Forelimb muscle (tissue), 1 donor: ENCODE measurements around the gene PDS5A. TPM values are rescaled to one million over a fixed set of nuclear protein-coding genes. Genes with fewer than 3 reads are reported as not detected.
"Not testable (repeated sequence)": the region's sequence is repeated elsewhere in the genome, so short reads cannot be mapped to it uniquely, and the experiment has no call there.

ENCODE experiments used
- DNase-seq: peaks from one replicate; pipeline ENCODE4 v3.0.0-alpha.2; 2013; ENCODE audit warnings: low read depth
- polyA plus RNA-seq: library from polyadenylated mRNA; unstranded; fragments of 120-200 nt; gene quantifications from one replicate; pipeline ENCODE4 v1.2.1, GENCODE V29; 2013; ENCODE audit not compliant: insufficient read length

The PDS5A gene
- polyA plus RNA-seq, 1 donor: 29.6 TPM

DNA sequence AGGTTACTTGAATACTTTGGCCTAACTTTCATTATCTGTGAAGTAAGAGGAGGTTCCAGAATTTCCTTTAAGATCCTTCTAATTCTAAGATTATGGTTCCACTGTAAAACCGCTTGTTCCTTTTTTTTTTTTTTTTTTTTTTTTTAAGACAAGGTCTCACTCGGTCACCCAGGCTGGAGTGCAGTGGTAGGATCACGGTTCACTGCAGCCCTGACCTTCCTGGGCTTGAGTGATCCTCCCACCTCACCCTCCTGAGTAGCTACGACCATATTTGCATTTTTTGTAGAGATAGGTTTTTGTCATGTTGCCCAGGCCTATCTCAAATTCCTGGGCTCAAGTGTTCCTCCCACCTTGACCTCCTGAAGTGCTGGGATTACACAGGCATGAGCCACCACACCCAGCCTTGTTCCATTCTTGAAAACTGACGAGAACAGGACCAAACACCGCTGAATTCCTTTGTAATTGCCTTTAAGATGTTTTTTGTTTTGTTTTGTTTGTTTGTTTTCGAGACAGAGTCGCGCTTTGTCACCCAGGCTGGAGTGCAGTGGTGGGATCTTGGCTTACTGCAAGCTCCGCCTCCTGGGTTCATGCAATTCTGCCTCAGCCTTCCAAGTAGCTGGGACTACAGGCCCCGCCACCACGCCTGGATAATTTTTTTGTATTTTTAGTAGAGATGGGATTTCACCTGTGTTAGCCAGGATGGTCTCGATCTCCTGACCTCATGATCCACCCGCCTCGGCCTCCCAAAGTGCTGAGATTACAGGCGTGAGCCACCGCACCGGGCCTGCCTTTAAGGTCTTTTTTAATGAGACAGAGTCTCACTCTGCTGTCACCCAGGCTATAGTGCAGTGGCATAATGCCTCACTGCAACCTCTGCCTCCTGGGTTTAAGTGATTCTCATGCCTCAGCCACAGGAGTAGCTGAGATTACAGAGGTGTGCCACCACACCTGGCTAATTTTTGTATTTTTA, 6.8 kb downstream of the PDS5A start:
- no peak for DNase-seq

DNA sequence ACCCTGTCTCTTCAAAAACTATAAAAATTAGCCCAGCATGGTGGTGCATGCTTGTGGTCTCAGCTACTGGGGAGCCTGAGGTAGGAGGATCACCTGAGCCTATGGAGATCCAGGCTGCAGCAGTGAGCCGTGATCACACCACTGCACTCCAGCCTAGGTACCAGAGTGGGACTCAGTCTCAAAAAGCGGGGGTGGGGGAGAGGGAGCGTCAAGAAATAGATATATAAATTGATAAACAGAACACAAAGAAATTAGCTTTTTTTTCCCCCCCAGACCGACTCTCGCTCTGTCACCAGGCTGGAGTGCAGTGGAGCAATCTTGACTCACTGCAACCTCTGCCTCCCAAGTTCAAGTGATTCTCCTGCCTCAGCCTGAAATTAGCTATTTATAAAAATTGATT, 14.1 kb downstream of the PDS5A start:
- DNase-seq: no peak

DNA sequence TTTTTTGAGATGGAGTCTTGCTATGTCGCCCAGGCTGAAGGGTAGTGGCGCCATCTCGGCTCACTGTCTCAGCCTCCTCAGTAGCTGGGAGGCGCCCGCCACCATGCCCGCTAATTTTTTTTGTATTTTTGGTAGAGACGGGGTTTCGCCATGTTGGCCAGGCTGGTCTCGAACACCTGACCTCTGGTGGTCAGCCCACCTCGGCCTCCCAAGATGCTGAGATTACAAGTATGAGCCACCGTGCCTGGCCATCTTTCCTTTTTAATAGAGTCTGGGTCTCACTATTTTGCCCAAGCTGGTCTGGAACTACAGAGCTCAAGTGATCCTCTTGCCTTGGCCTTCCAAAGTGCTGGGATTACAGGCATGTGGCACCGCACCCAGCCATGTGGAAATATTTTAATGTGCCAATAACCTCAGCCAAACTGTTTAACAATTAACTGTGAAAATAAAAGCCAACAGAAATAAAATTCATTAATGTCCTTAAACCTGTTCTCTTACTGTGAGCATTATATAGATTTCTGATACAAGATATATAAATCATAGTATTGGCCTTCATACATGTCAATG, 16.3 kb downstream of the PDS5A start:
- DNase-seq: no peak

DNA sequence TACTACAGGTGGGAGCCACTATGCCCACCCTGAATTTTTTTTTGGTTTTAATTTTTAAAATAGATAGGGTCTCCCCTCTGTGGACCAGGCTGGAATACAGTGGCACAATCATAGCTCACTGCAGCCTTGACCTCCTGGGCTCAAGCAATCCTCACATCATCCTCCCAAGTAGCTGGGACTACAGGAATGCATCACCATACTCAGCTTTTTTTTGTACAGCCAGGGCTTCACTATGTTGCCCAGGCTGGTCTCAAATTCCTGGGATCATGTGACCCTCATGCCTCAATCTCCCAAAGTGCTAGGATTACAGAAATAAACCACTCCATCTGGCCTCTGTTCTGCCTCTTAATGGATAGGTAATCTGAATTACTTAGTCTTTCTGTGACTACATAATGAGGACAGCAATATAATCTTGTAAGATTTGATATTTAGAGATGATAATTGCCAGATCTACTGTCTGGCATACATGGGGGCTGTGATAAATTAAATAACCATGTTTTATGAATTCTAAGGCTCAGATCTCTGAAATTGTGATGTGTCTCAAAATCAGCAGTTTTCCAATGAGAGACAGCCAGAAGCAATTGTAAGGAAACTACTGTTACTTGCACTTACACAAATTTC, 26.7 kb downstream of the PDS5A start:
- no peak for DNase-seq

DNA sequence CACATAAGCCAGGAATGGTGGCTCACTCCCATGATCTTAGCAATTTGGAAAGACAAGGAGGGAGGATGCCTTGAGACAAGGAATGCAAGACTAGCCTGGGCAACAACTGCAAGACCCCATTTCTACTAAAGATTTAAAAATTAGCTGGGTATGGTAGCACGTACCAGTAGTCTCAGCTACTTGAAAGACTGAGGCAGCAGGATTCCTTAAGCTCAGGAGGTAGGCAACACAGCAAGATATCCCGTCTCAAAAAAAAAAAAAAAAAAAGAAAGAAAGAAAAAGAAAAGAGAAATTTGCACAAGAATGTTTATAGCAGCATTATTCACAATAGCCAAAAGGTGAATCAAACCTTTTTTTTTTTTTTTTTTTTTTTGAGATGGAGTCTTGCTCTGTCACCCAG, 29.7 kb downstream of the PDS5A start:
- DNase-seq: no peak

DNA sequence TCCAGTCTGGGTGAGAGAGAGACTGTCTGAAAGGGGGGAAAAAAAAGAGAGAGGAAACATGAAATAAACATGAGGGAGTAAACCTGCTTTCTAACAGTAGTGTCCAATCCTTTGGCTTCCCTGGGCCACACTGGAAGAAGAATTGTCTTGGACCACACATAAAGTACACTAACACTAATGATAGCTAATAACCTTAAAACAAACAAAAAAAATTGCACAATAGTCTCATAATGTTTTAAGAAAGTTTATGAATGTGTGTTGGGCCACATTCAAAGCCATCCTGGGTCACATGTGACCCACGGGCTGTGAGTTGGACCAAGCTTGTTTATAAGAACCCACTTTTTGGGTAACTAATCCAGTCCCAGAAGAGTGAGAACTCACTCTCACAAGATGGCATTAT, 30.3 kb downstream of the PDS5A start:
- DNase-seq: no peak

DNA sequence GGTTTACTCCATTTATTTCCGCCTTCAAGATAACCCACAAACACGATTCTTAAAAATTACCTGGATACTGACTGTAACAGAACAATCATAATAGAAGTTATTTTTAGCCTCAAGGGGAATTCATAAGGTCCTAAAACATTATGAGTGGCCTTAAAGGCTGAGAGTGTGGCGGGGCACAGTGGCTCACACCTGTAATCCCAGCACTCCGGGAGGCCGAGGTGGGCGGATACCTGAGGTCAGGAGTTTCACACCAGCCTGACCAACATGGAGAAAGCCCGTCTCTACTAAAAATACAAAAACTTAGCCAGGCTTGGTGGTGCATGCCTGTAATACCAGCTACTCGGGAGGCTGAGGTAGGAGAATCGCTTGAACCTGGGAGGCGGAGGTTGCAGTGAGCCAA, 33.5 kb downstream of the PDS5A start:
- DNase-seq: not testable (repeated sequence)

DNA sequence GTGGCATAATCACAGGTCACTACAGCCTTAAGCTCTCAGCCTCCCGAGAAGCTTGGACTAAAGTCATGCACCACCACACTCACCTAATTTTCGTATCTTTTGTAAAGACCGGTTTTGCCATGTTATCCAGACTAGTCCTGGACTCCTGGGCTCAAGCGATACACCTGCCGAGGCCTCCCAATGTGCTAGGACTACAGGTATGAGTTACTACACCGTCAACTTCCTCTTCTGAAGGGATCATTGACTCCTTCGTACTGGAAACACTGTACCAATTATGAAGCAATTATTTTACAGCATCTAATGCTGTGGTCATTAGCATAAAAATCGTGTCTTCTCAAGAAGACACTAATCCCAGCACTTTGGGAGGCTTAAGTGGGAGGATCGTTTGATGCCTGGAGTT, 35.2 kb downstream of the PDS5A start:
- no peak for DNase-seq

DNA sequence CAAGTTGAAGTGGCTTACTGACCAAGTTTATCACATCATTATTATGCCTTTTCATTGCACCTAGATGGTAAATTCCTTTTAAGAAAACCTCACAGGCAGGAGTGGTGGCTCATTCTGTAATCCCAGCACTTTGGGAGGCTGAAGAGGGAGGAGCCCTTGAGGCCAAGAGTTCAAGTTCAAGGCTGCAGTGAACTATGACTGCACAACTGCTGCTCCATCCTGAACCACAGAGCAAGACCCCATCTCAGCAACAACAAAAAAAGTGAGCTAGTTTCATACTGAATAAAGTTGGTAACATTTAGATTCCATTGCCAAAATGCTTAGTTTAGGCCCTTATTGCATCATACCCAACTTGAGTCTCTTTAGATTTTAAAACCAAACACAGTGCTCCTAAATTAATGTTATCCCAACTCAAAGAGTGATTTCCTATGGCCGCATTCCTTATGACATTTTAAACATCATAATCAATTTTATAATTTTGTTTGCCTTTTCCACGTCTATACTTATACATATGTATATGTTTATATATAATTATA, 36.0 kb downstream of the PDS5A start:
- no peak for DNase-seq

DNA sequence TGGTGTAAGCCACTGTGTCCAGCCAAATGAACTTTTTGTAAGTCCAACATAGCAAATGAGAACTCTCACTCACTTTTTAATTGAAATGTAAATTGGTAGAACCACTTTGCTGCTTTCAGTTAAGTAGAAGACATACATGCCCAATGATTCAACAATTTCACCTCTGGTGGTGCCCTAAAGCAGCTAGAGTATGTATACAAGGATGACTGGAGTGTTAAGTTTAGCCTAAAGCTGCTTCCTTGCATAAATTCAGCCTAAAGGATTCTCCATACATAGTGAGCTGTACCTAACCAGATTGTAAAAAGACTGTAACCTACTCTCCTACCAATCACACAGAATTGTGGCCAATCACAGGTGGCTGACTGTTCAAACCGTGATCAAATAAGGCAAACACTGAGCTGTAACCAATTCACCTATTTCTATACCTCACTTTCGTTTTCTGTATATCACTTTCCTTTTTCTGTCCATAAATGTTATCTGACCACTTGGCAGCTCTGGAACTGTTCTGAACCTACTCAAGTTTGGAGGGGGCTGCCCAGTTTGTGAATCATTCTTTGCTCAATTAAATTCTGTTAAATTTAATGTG, 39.9 kb downstream of the PDS5A start:
- DNase-seq: no peak

DNA sequence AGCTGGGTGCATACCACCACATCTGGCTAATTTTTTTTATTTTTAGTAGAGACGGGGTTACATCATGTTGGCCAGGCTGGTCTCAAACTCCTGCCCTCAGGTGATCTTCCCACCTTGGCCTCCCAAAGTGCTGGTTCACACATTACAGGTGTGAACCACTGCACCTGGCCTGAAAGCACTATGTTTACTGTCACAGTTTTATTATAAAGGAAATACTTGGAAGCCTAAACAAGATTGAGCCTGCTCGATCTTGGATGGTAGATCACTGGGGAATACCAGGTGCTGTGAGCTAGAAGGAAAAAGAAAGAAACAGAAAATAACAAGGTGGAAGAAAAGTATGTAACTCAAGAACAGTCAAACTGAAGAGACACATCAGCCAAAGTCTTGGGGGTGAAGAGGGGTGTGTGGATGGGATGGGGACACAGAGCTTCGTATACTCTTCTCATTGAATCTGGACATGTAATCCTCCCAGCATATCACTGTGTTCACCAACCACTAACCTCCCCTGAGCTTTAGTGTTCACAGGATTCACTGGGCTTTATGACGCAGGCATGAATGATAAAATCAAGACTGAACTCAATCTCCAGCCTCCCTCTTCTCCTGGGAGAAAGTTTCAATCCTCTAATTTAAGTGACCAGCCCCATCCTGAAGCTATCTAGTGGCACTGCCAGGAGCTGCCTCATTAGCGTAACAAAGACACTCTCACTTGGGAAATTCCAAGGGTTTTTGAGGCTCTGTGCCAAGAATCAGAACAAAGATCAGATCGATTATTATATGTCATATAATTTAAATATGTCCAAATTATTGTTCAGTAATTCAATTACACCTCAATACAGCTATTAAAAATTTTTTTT, 40.9 kb downstream of the PDS5A start:
- DNase-seq: no peak

DNA sequence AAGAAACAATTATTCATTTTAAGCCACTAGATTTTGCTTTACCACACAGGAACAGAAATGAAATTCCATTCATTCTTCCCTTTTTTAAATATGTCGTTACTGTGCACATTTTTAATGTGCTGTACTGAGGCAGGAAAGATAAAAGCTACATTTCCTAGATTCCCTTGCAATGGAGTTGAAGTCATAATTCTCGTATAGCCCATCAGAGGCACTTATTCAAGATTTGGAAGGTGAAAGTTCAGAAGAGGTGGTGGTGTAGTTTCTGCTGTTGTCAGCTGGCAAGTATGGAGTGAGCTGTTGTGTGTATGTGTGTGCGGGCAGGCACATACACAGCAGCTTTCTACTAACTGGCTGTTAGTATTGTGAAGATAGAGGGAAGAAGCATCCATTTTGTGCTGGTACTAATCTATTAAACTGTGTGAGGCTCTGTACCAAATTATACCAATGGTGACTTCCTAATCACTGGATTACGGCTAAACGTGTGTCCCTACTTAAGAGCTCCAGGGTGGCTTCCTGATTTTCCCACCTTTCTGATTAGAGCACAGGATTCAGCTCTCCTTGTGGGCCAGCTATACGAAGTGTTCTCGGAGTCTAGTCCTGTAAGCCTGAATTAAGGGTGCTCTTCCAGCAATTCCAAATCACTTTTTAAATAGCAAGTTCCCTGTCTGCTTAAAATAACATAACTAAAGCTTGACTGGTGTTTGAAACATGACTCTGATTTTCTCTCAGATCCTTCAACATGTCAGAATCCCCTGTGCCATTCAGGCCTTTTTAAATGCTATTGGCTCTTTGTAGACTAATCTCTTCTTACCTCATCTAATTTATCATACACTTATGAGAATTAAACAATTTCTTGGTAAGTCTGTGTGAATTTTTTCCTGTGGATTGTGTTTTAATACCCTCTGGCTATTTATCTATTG, 43.8 kb downstream of the PDS5A start:
- DNase-seq: no peak

DNA sequence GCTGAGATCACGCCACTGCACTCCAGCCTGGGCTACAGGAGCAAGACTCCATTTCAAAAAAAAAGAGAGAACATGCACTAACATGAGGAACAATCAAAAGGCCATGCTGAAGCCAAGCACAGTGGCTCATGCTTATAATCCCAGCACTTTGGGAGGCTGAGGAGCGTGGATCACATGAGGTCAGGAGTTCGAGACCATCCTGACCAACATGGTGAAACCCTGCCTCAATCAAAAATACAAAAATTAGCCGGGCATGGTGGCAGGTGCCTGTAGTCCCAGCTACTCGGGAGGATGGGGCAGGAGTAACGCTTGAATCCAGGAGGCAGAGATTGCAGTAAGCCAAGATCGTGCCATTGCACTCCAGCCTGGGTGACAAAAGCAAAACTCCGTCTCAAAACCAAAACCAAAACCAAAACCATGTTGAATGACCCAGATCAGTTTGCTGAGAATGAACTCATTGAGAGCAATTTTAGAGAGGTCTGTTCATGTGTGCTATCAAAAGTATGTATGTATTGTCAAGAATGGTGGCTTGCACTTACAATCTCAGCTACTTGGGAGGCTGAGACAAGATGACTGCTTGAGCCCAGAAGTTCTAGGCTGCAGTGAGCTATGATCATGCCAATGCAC, 44.8 kb downstream of the PDS5A start:
- DNase-seq: no peak

DNA sequence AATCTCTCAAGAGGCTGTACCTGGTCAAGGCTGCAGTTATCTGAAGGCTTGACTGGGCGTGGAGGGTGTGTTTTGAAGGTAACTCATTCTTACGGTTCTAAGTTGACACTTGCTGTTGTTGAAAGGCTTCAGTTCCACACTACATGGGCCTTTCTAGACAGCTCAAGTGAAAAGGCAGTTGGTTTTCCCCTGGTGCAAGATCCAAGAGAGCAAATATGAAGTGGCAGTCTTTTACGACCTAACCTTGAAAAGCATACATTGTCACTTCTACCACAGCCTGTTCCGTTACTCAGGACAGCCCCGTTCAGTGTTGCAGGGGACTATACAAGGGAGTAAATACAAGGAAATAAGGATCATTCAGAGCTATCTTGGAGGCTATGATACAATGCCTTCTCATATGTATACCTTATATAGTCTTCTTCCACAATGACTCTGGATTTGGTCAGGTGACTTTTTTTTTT, 46.2 kb downstream of the PDS5A start:
- DNase-seq: no peak

DNA sequence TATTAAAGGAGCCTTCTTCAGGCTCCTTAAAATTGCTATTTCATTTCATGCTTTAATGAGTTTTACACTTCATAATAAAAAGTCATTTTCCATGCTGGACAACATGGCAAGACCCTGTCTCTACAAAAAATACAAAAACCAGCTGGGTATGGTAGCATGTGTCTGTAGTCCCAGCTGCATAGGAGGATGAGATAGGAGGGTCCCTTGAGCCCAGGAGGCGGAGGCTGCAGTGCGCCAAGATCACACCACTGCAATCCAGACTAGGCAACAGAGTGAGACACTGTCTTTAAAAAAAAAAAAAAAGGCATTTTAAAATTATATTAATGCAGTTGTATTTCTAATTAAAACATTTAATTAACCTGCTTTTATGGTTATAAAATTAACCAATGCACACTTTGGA, 49.2 kb downstream of the PDS5A start:
- no peak for DNase-seq

DNA sequence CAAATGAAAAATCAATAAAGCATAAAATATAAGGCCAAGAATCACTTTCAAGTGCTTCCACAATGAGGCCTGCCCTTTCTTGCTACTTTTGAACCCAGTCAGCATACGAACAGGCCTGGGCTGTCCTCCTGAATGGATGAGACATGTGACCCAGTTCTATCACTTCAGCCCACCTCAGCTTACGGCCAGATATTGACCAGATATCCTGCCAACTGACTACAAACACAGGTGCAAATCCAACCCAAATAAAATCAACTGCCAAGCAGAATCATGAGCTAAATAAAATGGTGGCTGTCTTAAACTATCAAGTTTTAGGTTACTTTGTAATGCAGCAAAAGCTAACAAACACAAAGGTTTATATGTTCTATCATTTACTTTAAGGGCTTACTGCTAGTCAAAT, 53.7 kb downstream of the PDS5A start:
- DNase-seq: no peak

DNA sequence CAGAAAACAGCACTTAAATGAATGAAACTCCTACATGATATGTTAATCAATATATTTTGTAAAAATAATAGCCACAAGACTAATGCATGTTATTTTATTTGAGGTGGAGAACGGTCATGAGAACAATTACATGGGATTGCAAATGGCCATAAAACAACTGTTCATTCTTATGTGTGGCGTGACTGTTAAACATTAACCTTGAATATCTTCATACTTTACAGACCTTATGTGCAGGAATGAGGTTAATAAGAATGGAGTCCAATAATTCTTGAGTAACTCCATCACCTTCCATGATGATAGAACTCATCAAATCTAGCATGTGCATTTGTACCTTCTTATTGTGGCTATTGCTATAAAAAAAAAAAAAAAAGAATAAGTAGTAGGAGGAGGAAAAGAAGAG, 55.3 kb downstream of the PDS5A start:
- no peak for DNase-seq

DNA sequence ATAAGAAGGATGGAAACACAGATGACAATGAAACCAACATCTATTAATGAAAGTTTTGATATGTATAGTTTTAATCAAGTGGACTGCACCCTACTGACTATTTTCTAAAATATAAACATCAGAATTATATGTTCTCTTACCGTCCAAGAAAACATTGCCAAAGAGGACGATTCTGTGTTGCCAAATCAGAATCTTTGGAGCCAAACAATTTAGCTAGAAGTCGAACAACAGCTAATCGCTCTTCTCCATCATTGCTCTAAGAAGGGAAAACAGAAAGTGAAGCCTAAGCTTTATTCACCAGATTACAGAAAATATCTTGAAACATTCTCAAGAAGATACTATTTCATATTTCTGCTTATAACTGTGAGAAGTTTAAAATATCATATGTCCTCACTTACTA, 64.2 kb downstream of the PDS5A start:
- no peak for DNase-seq

DNA sequence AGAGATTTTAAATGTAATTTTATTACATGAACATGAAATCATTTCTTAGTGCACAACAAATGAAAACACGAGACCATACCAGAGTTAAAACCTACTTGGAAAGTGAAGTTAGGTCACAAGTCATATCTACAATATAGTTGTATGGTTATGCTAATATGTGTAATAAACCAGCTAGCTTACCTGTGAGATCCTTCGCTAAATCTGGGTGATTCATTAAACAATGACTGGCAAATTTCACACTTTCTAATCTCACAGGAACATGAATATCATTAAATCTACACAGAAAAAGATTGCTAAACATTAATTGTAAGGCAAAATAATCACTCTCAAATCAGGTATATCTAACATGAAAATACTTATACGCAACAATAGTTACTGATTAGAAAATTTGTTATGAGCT, 67.6 kb downstream of the PDS5A start:
- no peak for DNase-seq

DNA sequence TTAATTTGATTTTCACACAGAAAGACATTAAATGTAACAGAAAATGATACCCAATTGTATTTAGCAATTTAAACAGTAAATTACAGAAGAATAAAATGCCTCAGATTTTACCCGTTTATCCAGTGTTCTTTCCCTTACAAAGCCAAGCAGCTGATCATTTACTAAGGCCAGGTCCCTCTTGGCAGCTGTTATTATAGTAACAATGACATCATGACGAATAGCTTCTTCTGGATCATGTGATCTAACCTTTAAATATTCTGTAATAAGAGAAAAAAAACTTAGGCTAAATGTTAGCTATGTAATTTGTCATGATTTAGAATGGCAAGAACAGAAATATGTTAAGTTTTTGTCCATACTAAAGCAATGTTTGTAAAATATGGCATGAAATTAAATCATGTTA, 69.4 kb downstream of the PDS5A start:
- DNase-seq: no peak
